DMS 273 (cell line): ENCODE measurements around the gene TRABD2B.
A peak's percentile ranks its signal among the peaks of the same experiment; 100 is the strongest.

Experiments used
- DNase-seq: peaks from one replicate; lab custom pipeline; 2025; ENCODE audit not compliant: unreplicated experiment; lab: John Stamatoyannopoulos, UW

The TRABD2B gene

DNA sequence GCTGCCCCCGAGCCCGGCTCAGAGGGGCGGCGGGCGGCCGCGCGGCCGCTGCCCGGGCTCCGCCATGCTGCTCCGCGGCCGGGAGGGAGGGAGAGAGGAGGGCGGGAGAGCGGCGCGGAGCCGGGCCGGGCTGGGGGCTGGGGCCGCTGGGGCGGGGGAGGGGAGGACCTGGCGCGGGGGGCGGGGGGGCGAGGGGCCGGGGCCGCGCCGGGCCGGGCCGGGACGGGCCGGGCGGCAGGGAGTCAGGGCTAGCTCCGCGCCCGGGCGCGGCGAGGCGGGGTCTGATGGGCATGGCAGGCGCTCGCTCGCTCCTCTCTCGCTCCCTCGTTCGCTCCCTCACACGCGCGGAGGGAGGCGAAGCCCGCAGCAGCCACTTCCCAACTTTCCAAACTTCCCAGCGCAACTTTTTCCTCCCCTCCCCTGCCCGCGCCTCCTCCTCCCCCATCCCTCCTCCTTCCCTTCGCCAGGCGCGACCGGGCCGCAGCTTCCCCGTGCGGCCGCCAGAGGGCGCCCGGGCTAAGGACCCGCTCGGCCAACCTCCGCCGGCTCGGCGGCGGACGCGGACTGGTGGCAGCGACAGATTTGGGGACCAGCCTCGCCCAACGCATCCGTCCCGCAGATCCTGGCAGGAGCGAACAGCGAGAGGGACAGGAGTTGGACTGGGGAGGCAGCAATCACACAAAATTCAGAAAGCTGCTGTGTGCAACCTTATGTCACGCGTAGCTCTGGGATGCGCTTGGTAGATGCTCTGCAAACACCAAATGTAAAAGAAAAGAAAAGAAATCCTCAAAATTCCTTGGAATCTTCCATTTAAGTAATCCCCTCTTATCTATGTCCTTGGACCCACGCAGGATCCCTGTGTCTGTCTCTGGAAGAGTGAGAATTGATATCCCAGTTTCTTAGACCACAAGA is at the start of gene TRABD2B:
TRABD2B (minus strand) TSS at position 97 of the 912 bp plus-strand sequence.
- peak; percentile 89 for DNase-seq

DNA sequence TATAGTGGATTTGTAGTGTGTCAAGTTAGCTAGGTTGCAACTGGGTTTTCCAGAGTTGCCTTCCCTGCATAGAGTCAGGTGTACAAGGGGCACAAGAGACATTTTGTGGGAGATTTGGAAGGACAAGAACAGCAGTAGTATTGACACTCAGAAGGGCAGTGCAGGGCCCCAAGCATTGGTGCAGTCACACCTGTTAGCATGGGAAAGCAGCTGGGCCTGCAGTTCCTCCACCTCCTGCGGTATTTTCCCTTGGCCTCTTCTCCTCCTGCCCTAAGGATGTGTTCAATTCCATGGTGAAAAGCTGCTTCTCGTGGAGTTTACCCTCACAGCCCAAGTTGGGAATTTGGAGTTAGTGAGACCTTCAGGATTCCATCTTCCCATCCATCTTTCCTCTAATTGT is 47.1 kb upstream of the TRABD2B start:
- no peak for DNase-seq

DNA sequence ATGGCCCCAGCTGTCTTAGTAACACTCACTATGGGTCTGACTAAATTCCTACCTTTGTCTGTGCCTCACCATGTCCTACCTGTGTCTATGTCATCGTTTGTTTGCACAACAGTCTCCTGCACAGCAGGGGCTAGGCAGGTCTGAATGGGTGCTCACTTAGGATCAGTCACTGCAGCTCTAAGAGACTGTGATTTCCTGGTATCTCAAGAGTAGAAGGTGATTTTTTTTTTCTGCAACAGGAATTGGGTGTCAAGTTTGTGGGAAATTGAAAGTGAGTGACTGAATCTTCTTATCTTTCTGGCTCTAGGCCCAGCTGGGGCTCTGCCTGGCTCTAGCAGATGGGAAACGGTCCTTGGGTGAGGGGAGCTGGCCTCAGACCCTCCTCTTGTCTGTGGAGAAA is 46.4 kb upstream of the TRABD2B start:
- no peak for DNase-seq

DNA sequence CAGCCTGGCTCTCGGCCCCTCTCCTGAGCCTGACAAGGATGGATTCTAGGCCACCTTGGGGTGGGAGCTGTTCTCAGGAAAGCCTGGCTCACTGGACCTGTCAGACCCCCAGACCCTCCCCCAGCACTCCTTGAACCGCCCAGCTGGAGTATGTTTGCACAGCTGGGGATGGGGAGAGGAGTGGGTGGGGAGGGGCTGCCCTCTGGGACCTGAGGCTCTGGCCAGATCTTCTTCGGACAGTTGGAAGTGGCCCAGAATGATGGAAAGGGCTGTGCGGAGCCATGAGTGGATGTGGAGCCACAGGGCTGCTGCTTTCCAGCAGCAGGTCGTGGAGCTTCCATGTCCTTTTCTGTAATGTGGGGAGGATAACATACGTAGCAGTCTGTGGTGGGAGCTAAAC is 43.0 kb upstream of the TRABD2B start:
- DNase-seq = no peak

DNA sequence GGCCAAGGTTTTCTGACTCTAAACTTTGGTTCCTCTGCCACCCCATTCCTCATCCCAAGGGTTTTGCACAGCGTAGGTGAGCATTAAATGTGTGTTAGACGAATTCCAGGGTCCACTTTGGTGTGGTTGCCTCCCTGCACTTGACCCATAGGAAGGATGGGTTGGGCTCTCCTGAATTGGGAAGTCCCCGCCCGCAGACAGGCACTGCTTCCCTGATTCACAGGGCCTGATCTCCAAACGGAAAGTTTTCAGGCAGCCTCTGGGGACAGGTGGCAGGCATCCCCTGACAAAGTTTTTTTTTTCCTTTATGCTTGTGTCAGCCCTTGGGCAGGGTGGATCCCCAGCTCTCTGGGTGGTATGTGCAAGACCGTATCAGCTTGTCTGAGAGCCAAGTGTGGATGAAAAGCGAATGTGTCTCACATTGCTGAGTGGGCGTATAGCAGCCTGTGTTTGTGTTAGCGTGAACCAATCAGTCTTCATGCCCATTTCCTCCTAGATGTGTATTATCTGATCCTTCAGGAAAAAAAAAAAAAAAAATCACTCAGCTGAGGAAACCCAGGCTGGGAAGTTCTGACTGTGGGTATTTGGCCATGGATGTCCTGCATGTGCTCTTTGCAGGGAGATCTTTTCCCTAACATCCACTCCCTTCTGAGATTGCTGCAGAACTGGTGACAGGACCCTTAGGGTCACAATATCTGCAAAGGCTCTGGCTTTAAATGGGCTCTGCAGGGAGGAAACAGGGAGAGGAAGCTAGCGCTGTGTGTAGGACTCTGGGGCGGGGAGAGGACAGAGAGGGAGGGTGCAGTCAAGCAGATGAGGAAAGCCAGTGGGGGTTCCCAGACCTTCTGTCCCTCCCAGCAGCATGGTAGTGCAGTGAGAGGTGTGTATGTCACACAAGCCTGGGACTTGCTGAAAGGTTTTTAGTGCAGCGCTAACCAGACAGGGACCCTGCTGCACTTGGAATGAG is 42.2 kb upstream of the TRABD2B start:
- peak; percentile 38 for DNase-seq

DNA sequence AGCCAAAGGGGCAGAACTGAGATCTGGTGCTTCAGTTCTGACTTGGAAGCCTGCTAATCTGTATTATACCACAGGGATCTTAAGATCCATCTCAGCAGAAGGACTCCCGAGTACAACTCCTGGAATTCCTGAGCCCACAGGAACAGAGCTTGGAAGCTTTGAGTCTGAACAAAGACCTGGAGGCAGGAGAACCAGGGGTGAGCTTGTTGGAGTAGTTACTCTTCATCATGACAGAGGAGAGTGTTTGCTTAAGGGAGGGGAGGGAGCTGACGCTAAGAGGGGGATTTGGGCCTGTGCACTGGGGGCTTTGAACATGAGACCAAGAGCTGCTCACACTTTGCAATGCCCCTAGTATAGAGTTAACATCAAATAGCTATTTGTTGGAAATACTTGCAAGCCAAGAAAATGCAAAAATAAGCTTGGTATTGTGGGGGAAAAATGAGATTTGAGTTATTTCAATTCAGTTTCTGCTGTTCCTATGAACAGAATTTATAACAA is 41.1 kb upstream of the TRABD2B start:
- DNase-seq = no peak

DNA sequence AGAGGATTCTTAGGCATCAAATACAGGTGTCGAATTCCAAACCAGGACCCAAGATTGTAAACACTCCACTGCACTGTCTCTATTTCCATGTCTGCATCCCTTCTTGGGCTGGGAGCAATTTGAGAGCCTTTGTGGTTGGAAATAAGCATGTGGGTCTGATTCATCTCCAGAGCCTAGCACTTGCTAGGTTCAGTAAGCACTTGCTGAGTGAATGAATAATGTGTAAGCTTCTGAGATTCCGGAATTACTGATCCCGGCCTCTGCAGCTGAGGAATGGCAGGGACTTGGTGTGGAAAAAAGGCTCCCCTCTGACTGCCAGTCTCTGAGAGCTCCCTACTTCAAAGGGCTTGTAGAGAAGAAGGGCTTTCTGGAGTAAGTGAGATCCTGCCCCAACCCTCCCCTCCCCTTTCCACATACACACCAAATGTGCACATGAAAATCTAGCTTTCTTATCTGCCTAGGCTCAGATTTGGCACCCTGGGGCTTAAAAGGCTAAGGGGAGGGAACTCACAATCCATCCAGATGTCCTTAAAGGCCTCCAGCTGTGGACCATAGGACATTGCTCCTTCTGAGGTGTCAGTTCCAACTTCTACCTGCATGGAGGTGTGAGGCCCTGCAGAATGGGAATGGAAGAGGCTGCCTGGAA is 39.6 kb upstream of the TRABD2B start:
- DNase-seq = no peak

DNA sequence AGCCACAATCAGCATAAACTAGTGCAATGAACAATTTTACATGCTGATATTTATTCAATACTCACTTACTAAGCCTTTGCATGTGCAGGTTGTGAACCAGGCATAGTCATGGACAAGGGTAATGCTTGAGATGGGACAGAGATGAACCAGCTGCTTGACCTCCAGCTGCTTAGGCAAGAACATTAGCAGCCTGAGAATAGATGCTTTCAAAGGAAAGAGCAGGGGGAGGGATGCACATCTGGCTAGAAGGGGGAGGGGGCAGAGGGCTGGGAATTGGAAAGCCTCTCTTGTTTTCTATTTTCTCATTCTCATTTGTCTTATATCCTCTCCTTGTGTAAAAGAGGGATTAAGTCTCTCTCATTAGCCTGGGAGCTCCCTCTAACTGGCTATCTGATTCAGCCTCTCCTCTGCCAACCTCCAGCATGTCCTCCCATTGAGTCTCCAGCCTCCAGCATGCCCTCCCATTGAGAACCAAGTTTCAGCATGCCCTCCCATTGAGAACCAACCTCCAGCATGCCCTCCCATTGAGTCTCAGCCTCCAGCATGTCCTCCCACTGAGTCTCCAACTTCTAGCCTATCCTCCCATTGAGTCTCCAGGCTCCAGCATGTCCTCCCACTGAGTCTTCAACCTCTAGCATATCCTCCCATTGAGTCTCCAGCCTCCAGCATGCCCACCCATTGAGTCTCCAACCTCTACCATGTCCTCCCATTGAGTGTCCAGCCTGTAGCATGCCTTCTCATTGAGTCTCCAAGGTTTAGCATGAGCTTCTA is 38.4 kb upstream of the TRABD2B start:
- DNase-seq = no peak

DNA sequence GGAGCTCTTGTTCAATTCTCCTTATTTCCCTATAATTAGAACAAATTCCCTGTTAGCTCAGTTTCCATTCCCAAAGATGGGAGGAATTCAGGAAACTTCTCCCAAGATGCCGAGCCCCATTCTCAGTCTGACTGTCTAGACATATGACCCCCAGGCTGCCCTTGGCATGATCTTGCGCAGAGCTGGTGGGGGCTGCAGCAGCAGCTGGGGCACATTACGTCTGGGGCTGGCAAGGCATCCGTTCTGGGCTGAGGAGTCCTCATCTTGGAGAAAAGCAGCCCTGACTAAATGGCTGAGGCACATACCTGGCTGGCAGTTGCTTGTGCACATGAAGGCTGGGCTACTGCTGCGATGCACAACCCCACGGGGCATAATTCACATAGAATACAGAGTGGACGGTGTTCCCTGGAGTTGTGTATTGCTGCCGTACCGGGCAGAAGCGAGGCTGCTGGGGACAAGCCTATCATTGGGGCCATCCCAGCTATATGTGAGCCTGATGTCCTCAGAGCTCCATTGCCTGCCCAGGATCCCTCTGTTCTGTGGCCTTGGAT is 36.4 kb upstream of the TRABD2B start:
- DNase-seq = no peak

DNA sequence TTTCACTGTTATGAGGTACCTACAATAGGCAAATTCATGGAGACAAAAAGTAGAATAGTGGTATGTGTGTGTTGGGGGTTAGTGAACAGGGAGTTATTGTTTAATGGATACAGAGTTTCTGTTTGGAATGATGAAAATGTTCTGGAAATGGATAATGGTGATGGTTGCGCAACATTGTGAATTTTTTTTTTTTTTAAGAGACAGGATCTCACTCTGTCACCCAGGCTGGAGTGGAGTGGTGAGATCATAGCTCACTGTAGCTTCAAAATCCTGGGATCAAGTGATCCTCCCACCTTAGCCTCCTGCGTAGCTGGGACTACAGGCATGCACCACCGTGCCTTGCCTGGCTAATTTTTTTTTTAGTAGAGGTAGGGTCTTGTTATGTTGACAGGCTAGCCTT is 34.5 kb upstream of the TRABD2B start:
- no peak for DNase-seq

DNA sequence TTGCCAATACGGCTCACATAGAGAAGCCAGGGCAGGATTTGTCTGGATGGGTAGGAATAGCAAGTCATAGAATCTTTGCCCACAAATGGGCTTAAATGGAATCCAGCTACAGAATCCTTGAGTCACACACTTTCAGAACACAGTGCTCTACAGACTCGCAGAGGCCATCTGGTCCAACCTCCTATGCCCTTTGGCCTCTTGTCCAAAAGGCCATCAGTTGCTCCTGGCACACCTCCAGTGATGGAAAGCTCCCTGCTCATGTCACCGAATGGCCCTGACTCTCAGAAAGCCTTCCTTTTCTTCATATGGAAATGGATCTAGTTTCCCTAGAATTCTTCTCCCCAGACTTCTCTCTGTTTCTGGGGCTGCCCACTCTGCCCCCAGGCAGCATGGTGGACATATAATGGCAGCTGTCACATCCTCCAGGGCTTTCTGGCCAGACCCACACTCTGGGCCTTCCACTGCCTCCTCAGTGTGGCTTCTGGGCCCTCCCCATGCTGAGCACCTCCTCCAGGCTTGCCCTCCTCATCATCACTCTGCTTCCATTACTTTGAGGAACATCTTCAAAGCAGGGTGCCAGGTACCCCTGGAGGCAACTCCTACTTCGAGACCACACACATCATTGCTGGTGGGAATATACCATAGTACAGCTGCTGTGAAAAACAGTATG is 33.6 kb upstream of the TRABD2B start:
- no peak for DNase-seq

DNA sequence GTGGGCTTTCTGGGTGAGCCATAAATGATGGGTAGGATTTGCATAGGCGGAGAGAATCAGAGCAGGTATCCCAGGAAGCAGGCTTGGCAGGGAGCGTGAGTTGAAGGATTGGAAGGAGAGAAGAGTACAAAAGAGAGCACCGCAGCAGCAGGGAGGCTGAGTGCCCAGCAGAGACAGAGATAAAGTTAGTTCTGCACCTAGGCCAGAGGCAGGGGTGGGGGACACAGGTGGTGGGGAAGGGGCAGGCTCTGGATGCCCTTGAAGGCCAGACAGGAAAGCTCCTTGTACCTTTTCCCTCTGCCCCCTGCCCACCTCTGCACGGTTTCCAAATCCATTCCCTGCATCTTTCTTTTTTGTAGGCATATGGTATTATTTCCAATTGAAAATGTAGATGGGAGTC is 33.0 kb upstream of the TRABD2B start:
- no peak for DNase-seq

DNA sequence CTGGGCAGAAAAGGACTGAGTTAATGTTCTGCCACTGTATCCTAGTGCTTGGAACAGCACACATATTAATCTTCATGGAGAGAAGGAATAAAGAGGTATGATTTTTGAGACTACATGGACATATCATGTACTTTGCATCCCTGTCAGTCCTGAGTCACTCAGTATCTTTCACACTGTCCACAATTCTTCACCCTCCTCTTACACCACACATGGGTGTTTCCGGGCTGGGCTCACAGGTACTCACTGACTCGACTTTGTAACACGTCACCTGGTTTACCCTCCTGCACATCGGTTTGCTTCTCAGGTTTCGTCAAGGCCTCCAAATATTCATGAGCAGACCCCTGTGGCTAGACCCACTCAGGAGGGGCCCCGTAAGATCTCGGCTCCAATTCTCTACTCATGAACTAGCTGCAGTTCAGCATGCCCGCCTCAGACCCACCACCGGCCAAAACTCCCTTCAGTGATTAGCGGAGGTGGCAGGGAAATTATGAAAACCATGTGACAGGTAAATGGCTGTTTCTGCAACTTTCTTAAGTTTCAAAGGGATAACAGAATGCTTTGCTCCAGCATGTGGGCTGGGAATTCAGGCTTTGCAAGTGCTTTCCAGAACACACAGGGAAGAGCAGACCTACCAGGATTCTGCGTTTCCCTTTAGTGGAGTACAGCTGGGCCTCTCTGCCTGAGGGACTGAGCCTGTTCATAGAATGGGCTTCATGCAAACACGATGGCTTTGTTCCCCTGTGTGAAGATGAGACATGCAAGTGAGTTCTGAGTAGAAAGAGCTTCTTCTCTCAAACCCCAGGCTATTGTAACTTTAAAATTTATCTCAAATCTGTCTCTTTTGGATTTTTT is 31.3 kb upstream of the TRABD2B start:
- no peak for DNase-seq

DNA sequence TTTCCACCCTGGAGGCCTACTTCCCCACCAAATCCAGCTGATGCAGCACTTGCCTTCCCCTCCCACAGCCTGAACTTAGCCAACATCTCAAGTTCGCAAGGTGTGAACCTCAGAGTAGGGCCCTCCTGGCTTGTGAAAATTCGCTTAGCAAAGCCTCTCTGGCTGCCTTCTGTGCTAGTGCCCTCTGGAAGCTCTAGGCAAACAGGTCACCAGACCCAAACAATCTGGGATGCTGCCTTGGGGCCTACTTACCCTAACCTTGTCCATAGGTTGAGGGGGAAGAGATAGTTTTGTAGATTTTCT is 30.3 kb upstream of the TRABD2B start:
- DNase-seq = no peak

DNA sequence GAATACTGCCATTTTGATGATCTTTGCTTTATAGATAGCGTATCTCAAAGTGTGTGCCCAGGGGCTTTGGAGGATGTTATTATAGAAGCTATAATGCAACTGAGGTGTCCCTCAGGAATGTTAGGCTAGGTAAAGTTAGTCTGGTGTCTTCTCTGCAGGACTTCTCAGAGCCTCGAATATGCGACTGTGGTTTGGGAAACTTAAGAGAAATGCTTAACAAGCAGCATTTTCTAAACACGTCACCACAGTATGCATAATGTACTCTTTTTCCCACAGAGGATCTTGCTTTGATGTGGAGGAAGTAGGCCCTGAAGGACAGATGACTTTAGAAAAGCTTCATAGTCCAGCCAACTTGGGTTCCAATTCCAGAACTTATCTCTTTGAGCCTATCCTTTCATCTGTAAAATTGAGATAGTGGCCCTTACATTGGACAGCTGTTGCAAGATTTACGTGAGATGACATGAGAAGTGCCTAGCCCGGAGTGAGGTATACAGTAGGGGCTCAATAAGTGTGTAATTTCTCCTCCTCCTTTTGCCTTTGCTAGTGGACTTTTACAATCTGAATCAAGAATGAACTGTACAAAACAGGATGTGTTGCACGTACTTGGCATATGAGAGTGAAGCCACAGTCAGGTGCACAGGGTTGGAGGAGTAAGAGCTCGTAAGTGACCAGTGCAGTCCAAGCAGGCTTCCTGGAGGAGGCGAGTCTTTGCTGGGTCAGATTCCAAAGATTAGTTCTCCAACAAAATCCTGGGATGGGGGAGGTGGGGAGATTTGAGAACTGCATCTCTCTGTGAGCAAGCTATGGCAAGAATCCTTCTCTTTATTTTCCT is 29.7 kb upstream of the TRABD2B start:
- DNase-seq = no peak

DNA sequence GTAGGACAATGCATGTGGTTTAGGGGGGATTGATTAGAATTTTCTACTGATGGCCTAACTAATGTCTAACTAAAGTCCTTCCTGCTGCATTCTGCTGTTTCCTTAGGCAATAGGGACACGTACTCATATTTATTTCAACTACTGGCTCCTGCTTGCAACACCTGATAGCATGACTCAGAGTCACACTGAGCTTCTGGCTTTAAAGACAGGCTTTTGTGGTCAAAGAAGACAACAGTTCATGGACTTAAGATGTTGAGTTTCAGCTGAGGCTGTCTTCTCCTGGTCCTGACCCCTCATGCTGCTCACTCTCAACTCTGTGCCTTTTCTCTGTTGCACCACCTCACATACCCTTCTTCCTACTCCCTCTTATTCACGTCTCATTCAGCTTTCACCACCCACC is 29.1 kb upstream of the TRABD2B start:
- DNase-seq = no peak

DNA sequence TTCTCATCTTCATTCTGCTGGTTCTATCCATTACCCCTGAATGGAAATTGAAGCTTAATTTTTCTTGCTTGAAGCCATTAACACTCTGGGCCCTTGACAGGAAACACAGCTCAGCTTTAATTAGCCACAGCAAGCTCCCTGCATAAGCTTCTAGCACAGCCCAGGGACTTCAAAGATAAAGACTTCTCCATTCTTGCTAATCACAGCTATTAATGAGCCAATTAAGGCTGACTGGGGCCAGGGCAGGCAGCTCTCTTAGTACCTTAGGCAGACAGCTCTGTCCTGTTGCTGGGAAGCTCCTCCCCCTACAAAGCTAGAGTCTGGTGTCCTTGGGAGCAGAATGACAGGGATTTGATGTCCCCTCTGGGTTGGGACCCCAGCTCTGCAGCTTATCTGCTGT is 27.9 kb upstream of the TRABD2B start:
- DNase-seq = no peak

DNA sequence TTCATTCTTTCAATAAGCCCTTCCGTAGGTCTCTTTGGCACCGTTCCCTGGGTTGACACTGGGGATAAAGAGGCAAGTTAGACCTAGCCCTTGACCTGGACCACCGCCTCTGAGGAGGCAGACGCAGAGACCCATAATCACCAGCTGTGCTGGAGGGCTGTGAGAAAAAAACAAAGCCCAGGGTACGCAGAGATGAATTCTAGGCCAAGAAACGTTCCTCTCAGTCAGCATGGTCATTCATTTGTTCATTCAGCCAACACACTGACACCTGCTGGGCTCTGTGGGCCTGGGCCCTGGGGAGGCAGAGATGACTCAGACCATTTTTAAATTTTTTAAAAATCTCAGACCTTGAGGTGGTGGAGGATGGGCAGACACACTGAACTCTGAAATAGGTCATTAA is 26.3 kb upstream of the TRABD2B start:
- no peak for DNase-seq
